Gastrocnemius medialis (tissue), 4 donors: ENCODE data around the gene RAB9A. TPM values are rescaled to one million over a fixed set of nuclear protein-coding genes. Genes with fewer than 3 reads are reported as not detected.

Source experiments
- ATAC-seq, 2 donors: fragments of 150-250 bp; one replicate each; pipeline ENCODE4 v1.9.1; 2016
- DNase-seq, 2 donors: peaks; one replicate each; pipeline ENCODE4 v3.0.0-alpha.2; 2019
- H3K27ac ChIP-seq, 4 donors: fragments of 200-600 bp; sonication (generic); 1 replicate in 1 of 4; 2 replicates in 3 of 4; pipeline ENCODE4 v1.5.1; 2016 to 2018; ENCODE audit warnings: mild to moderate bottlenecking in 2 of 4, moderate library complexity in 1 of 4
- H3K27me3 ChIP-seq, 3 donors: fragments of 200-600 bp; sonication (generic) in 2 of 3; 1 replicate in 1 of 3; 2 replicates in 2 of 3; pipeline versions ENCODE4 v1.5.1 to v1.6.0; 2016 to 2019; ENCODE audit warnings: mild to moderate bottlenecking in 1 of 3, moderate library complexity in 1 of 3
- H3K36me3 ChIP-seq, 2 donors: fragments of 200-600 bp; sonication (generic) in 1 of 2; one replicate each; pipeline ENCODE4 v1.5.1; 2017 to 2018
- H3K4me1 ChIP-seq, 2 donors: fragments of 200-600 bp; sonication (generic) in 1 of 2; one replicate each; pipeline ENCODE4 v1.5.1; 2016 to 2017; ENCODE audit warnings: mild to moderate bottlenecking in 2 of 2
- H3K4me3 ChIP-seq, 4 donors: fragments of 200-600 bp; sonication (generic) in 3 of 4; 1 replicate in 1 of 4; 2 replicates in 3 of 4; pipeline ENCODE4 v1.5.1; 2016 to 2019; ENCODE audit warnings: mild to moderate bottlenecking in 2 of 4
- H3K9me3 ChIP-seq, 3 donors: fragments of 200-600 bp; sonication (generic) in 2 of 3; 1 replicate in 1 of 3; 2 replicates in 2 of 3; pipeline ENCODE4 v1.5.1; 2016 to 2019
- CTCF ChIP-seq, 5 experiments: fragments of 450-650 bp in 3 of 5; fragments of 200-600 bp in 2 of 5; sonication (generic) in 2 of 5; IDR thresholded peaks in 4 of 5; conservative IDR thresholded peaks in 1 of 5; 1 replicate in 4 of 5; 2 replicates in 1 of 5; pipeline ENCODE4 v1.5.1; 2016 to 2019; ENCODE audit warnings: antibody characterized with exemption in 5 of 5, mild to moderate bottlenecking in 3 of 5, moderate library complexity in 3 of 5
- POLR2A ChIP-seq, 2 donors: fragments of 450-650 bp; IDR thresholded peaks; one replicate each; pipeline ENCODE4 v1.6.1; 2017; ENCODE audit warnings: antibody characterized with exemption in 2 of 2, mild to moderate bottlenecking in 2 of 2, moderate library complexity in 2 of 2
- in situ Hi-C, 4 donors: fragments of 200-750 bp; cut with MboI; loops; one replicate each; pipeline versions ENCODE4 v1.15.0 to v1.8.0; 2017; ENCODE audit warnings: low sequenced_read_pairs in 4 of 4
- intact Hi-C: fragments of 100-400 bp; cut with DNase I; formaldehyde crosslinking; loops from one replicate; pipeline ENCODE4 v1.15.1; 2023; ENCODE audit warnings: low total_unique reads
- total RNA-seq, 4 donors: library from RNA; depleted of rRNA; stranded (reverse); fragments of >200 nt; gene quantifications; one replicate each; pipeline versions ENCODE4 v1.1.0 to v1.2.3, GENCODE V29; 2016

RAB9A gene
- total RNA-seq, 4 donors from 2014 or later, result 15.0 to 21.7 (median 18.5) TPM

- no peaks in the 10 kb centered on the region for H3K27me3 ChIP-seq
- no peaks in the 10 kb centered on the region for H3K4me1 ChIP-seq
- no peaks in the 10 kb centered on the region for H3K9me3 ChIP-seq
- no peak for DNase-seq
- no peak overlapping the region for H3K27ac ChIP-seq
- peaks cover 0 to 30% of the 10 kb centered on the region in 2 donors for H3K36me3 ChIP-seq
- intact Hi-C loops (no loop called here), in situ Hi-C loops (no loop called here)
- no peak for ATAC-seq
- TF ChIP-seq POLR2A (IDR thresholded peaks at IDR 0.05) (no peak), CTCF (IDR thresholded peaks at IDR 0.05 in 4 of 5, conservative IDR thresholded peaks at IDR 0.05 in 1 of 5) (no peak)
- no peak overlapping the region for H3K4me3 ChIP-seq
These were observed 67.5 kb downstream of the RAB9A start for GRCh38 chrX:13756381-13756780.

- Histone ChIP-seq H3K27me3 (no peaks in the 10 kb centered on the region), H3K9me3 (no peaks in the 10 kb centered on the region), H3K27ac (no peak overlapping the region), H3K4me3 (no peak overlapping the region), H3K4me1 (no peaks in the 10 kb centered on the region), H3K36me3 (peaks cover 0 to 25% of the 10 kb centered on the region in 2 donors)
- intact Hi-C loops (no loop called here), in situ Hi-C loops (no loop called here)
- DNase-seq (no peak), ATAC-seq (no peak)
- TF ChIP-seq POLR2A (IDR thresholded peaks at IDR 0.05) (no peak), CTCF (IDR thresholded peaks at IDR 0.05 in 4 of 5, conservative IDR thresholded peaks at IDR 0.05 in 1 of 5) (no peak)
These were observed 70.3 kb downstream of the RAB9A start for GRCh38 chrX:13759152-13759718.

Other genes with a start within 250 kb of the RAB9A start
- under 1 TPM in 1 of 4 donors, not detected in 3; 0.09 TPM for gene EGFL6, start 119.5 kb upstream of the RAB9A start, total RNA-seq
- gene TCEANC, start 36.0 kb upstream of the RAB9A start, total RNA-seq, result 1 to 10 TPM; 2.9 to 4.1 (median 3.3) TPM
- 1 to 10 TPM; 1.4 to 4.3 (median 2.9) TPM for gene TRAPPC2, start 45.5 kb downstream of the RAB9A start, total RNA-seq
- gene OFD1, start 45.6 kb downstream of the RAB9A start, total RNA-seq, result 1 to 10 TPM; 2.8 to 8.0 (median 7.0) TPM
- 1 to 10 TPM; 3.1 to 6.5 (median 3.6) TPM for gene GPM6B, start 128.0 kb downstream of the RAB9A start, total RNA-seq